HepG2 (cell line): ENCODE data around the gene ACCSL.

Source experiments
- BRD4 ChIP-seq: sonication (generic); formaldehyde crosslinking; IDR thresholded peaks from 2 replicates; pipeline ENCODE4 v1.4.0; 2020; ENCODE audit warnings: missing genetic modification reagents
- DDIT3 ChIP-seq: sonication (generic); formaldehyde crosslinking; IDR thresholded peaks from 2 replicates; pipeline ENCODE4 v1.4.0; 2020; ENCODE audit warnings: mild to moderate bottlenecking, missing genetic modification reagents
- EZH2 ChIP-seq: conservative IDR thresholded peaks from 2 replicates; pipeline ENCODE4 v1.6.1; 2012; ENCODE audit warnings: mild to moderate bottlenecking, low read depth, low read length, moderate library complexity

- TF ChIP-seq BRD4 (CRISPR knock-in tag), result no peak
- TF ChIP-seq DDIT3 (CRISPR knock-in tag), result no peak
- TF ChIP-seq EZH2, result no peak
These were observed 35.7 kb downstream of the ACCSL start for GRCh38 chr11:44083433-44083832.
